HFFc6 (cell line): Measurements from ENCODE around the gene GIT2. TPM values are rescaled to one million over a fixed set of nuclear protein-coding genes. Genes with fewer than 3 reads are reported as not detected.
"Not testable (repeated sequence)": the region's sequence is repeated elsewhere in the genome, so short reads cannot be mapped to it uniquely, and the experiment has no call there.

ENCODE experiments used
- DNase-seq: peaks from one replicate; pipeline ENCODE4 v3.0.0-alpha.2; 2018
- H3K27ac Mint-ChIP-seq: 2 replicates; pipeline ENCODE4 v1.8.0; 2020; ENCODE audit warnings: mild to moderate bottlenecking, mixed read lengths
- H3K27me3 Mint-ChIP-seq: 2 replicates; pipeline ENCODE4 v1.8.0; 2021; ENCODE audit warnings: mild to moderate bottlenecking, moderate library complexity, mixed read lengths; ENCODE audit not compliant: insufficient read depth
- H3K36me3 Mint-ChIP-seq: 2 replicates; pipeline ENCODE4 v1.8.0; 2021; ENCODE audit warnings: low read depth, mixed read lengths
- H3K4me1 Mint-ChIP-seq: 2 replicates; pipeline ENCODE4 v1.8.0; 2020; ENCODE audit warnings: low read depth, mixed read lengths
- H3K4me3 Mint-ChIP-seq: 2 replicates; pipeline ENCODE4 v1.8.0; 2020; ENCODE audit warnings: mild to moderate bottlenecking, moderate library complexity, mixed read lengths
- H3K9me3 Mint-ChIP-seq: 2 replicates; pipeline ENCODE4 v1.8.0; 2020; ENCODE audit warnings: mild to moderate bottlenecking, mixed read lengths
- CTCF ChIP-seq: fragments of 200-600 bp; sonication (generic); IDR thresholded peaks from 2 replicates; pipeline ENCODE4 v1.5.0; 2021; ENCODE audit warnings: antibody characterized with exemption, mild to moderate bottlenecking
- total RNA-seq, 6 experiments: library from RNA; stranded (reverse); fragmentation: NEBNext Ultra II Directional; extraction: Animal tissue kit (Norgen Biotek cat#: 25700); gene quantifications; 2 replicates in 1 of 6; 3 replicates in 5 of 6; pipeline ENCODE4 v1.2.3, GENCODE V29; 2021

Gene GIT2
- total RNA-seq, 6 experiments from 2014 or later, result 56.9 to 68.8 (median 64.9) TPM

GRCh38 chr12:109988274-109988673 is 7.9 kb downstream of the GIT2 start:
- peak overlapping the region; percentile 90 for H3K27ac Mint-ChIP-seq
- H3K4me1 Mint-ChIP-seq, result peaks cover 40% of the 10 kb centered on the region
- TF ChIP-seq CTCF, result no peak; the same call in 1 of the 2 replicates
- H3K9me3 Mint-ChIP-seq, result no peaks in the 10 kb centered on the region
- no peak for DNase-seq
- peaks cover 18% of the 10 kb centered on the region for H3K36me3 Mint-ChIP-seq
- peaks cover 5% of the 10 kb centered on the region for H3K27me3 Mint-ChIP-seq
- H3K4me3 Mint-ChIP-seq, result no peak overlapping the region

GRCh38 chr12:109987615-109988014 is 8.6 kb downstream of the GIT2 start:
- Mint-ChIP-seq H3K27me3 (peaks cover 5% of the 10 kb centered on the region), H3K4me1 (peaks cover 36% of the 10 kb centered on the region), H3K9me3 (no peaks in the 10 kb centered on the region), H3K36me3 (peaks cover 21% of the 10 kb centered on the region), H3K27ac (peak overlapping the region; percentile 90), H3K4me3 (peak overlapping the region; percentile 50; the same call in 1 of the 2 replicates)
- no peak for TF ChIP-seq CTCF
- DNase-seq, result peak; percentile 94

GRCh38 chr12:109986236-109986635 is 9.9 kb downstream of the GIT2 start:
- not testable (repeated sequence) for H3K27me3 Mint-ChIP-seq, H3K4me3 Mint-ChIP-seq, H3K9me3 Mint-ChIP-seq, DNase-seq
- H3K27ac Mint-ChIP-seq, result peak overlapping the region; percentile 63
- peaks cover 31% of the 10 kb centered on the region for H3K36me3 Mint-ChIP-seq
- H3K4me1 Mint-ChIP-seq, result peaks cover 43% of the 10 kb centered on the region

- Mint-ChIP-seq H3K9me3 (no peaks in the 10 kb centered on the region), H3K27me3 (peaks cover 3% of the 10 kb centered on the region; the same call in 1 of the 2 replicates), H3K4me3 (no peak overlapping the region), H3K27ac (peak overlapping the region; percentile 56; the same call in 1 of the 2 replicates), H3K4me1 (peaks cover 27% of the 10 kb centered on the region), H3K36me3 (peaks cover 45% of the 10 kb centered on the region)
- no peak for DNase-seq
- TF ChIP-seq CTCF, result no peak
Measured at GRCh38 chr12:109983432-109984142, 12.6 kb downstream of the GIT2 start.

GRCh38 chr12:109982210-109982609 is 14.0 kb downstream of the GIT2 start:
- Mint-ChIP-seq H3K4me1 (peaks cover 19% of the 10 kb centered on the region), H3K36me3 (peaks cover 47% of the 10 kb centered on the region), H3K27me3 (no peaks in the 10 kb centered on the region), H3K9me3 (no peaks in the 10 kb centered on the region), H3K4me3 (no peak overlapping the region), H3K27ac (peak overlapping the region; percentile 56)
- peak; percentile 45 for DNase-seq
- no peak for TF ChIP-seq CTCF

GRCh38 chr12:109981311-109981710 is 14.9 kb downstream of the GIT2 start:
- DNase-seq, result no peak
- H3K9me3 Mint-ChIP-seq, result no peaks in the 10 kb centered on the region
- H3K4me3 Mint-ChIP-seq, result no peak overlapping the region
- H3K27ac Mint-ChIP-seq, result no peak overlapping the region
- TF ChIP-seq CTCF, result no peak
- peaks cover 47% of the 10 kb centered on the region for H3K36me3 Mint-ChIP-seq
- H3K27me3 Mint-ChIP-seq, result no peaks in the 10 kb centered on the region
- peaks cover 19% of the 10 kb centered on the region for H3K4me1 Mint-ChIP-seq
